Esophagus squamous epithelium (tissue), 5 donors: ENCODE data around the gene KATNAL1. TPM values are rescaled to one million over a fixed set of nuclear protein-coding genes. Genes with fewer than 3 reads are reported as not detected.

Experiments used
- DNase-seq: peaks from one replicate; lab custom pipeline; 2025; lab: John Stamatoyannopoulos, UW
- H3K27ac ChIP-seq, 4 donors: fragments of 200-600 bp; sonication (generic); one replicate each; pipeline ENCODE4 v1.5.1; 2016 to 2019; ENCODE audit warnings: mild to moderate bottlenecking in 1 of 4
- H3K27me3 ChIP-seq, 4 donors: fragments of 200-600 bp; sonication (generic); 1 replicate in 3 of 4; 2 replicates in 1 of 4; pipeline versions ENCODE4 v1.5.1 to v1.6.0; 2017 to 2021; ENCODE audit warnings: antibody characterized with exemption in 1 of 4
- H3K36me3 ChIP-seq, 3 donors: fragments of 200-600 bp; sonication (generic); one replicate each; pipeline ENCODE4 v1.5.1; 2016 to 2019
- H3K4me1 ChIP-seq, 3 donors: fragments of 200-600 bp; sonication (generic); one replicate each; pipeline ENCODE4 v1.5.1; 2017 to 2019
- H3K4me3 ChIP-seq, 4 donors: fragments of 200-600 bp; sonication (generic); 1 replicate in 3 of 4; 2 replicates in 1 of 4; pipeline ENCODE4 v1.5.1; 2016 to 2019; ENCODE audit warnings: mild to moderate bottlenecking in 2 of 4, moderate library complexity in 1 of 4
- H3K9me3 ChIP-seq, 3 donors: fragments of 200-600 bp; sonication (generic); one replicate each; pipeline ENCODE4 v1.5.1; 2016 to 2019
- POLR2A ChIP-seq, 4 donors: fragments of 450-650 bp; IDR thresholded peaks; one replicate each; pipeline ENCODE4 v1.6.1; 2017; ENCODE audit warnings: antibody characterized with exemption in 4 of 4, mild to moderate bottlenecking in 4 of 4, moderate library complexity in 3 of 4
- WGBS, 2 donors: methylation state at CpG; one replicate each; pipeline ENCODE4 v1.1.5; 2018; 5-methylcytosine and 5-hydroxymethylcytosine counted together
- intact Hi-C: fragments of 100-400 bp; cut with DNase I; formaldehyde crosslinking; loops from one replicate; pipeline ENCODE4 v1.15.0; 2022
- total RNA-seq, 4 donors: library from RNA; depleted of rRNA; stranded (reverse); fragments of >200 nt; gene quantifications; one replicate each; pipeline ENCODE4 v1.1.0, GENCODE V29; 2016
- TF ChIP-seq, protein P1 (sequence below), 6 experiments: fragments of 450-650 bp in 4 of 6; fragments of 200-600 bp in 2 of 6; sonication (generic) in 2 of 6; IDR thresholded peaks; one replicate each; pipeline ENCODE4 v1.5.1; 2016 to 2019; ENCODE audit warnings: antibody characterized with exemption in 6 of 6, mild to moderate bottlenecking in 4 of 6, moderate library complexity in 4 of 6
- donor health status: DM: yes; HTN: yes; CAD: no.

KATNAL1 gene
- total RNA-seq, 4 donors from 2014 or later = 1.4 to 13.4 (median 6.2) TPM

DNA sequence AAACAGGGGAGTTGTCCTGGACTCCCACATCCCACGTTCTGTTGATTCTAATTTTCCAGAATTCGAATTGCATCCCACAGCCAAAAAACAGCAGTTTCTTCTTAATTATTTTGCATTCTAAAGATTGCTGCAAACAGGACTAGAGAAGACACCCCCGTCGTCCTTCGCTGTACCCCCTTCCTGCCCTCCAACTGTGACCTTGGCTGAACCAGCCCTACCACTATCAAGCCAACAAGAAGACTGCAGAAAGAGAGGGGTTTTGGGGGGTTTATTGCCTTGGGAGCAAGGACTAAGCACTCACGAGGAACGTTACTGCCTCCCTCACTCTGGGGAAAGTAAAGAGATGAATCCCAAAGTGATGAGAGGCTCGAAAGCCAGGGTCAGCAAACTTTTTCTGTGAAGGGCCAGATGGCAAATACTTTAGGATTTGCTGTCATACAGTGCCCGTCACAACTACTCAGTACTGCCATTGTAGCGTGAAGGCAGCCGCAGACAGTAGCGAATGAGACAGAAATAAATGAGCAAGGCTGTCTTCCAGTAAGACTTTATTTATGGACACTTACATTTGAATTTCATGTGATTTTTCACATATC, 32.5 kb upstream of the KATNAL1 start:
- H3K27me3 ChIP-seq = no peaks in the 10 kb centered on the region
- DNase-seq = no peak
- intact Hi-C loops = loop anchor here (10.0 kb wide), 1 partner anchor 205 kb away; no protein-coding TSS in a partner anchor

DNA sequence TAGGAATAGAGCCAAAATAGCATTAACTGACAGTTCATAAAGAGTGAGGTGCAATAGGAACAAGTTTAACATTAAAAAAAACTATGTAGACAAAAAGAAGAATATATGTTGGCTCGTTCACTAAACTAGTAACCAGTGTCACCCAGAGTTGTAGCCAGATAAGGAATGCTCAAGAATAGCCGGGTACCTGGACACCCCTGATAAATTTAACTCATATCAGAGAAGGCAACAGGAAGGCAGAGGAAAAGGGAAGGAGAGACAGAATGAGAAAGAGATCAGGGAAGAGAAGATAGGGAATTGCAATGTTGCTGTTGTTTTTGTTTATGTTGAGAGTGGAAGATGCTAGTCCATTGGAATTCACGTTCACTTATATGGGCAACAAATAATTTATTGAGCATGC, 31.6 kb upstream of the KATNAL1 start:
- DNase-seq = no peak
- WGBS, 2 donors = 92 to 94% methylated on average over 3 of the region's 3 CpGs
- TF ChIP-seq POLR2A (IDR thresholded peaks at IDR 0.05) = no peak
- TF ChIP-seq, protein P1, sequence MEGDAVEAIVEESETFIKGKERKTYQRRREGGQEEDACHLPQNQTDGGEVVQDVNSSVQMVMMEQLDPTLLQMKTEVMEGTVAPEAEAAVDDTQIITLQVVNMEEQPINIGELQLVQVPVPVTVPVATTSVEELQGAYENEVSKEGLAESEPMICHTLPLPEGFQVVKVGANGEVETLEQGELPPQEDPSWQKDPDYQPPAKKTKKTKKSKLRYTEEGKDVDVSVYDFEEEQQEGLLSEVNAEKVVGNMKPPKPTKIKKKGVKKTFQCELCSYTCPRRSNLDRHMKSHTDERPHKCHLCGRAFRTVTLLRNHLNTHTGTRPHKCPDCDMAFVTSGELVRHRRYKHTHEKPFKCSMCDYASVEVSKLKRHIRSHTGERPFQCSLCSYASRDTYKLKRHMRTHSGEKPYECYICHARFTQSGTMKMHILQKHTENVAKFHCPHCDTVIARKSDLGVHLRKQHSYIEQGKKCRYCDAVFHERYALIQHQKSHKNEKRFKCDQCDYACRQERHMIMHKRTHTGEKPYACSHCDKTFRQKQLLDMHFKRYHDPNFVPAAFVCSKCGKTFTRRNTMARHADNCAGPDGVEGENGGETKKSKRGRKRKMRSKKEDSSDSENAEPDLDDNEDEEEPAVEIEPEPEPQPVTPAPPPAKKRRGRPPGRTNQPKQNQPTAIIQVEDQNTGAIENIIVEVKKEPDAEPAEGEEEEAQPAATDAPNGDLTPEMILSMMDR (IDR thresholded peaks at IDR 0.05) = no peak
- Histone ChIP-seq H3K36me3 (no peaks in the 10 kb centered on the region), H3K4me1 (peaks cover 13 to 46% (median 31%) of the 10 kb centered on the region in 3 donors), H3K9me3 (no peaks in the 10 kb centered on the region), H3K27ac (peak overlapping the region in 1 of 4 donors; percentile 81), H3K4me3 (no peak overlapping the region), H3K27me3 (no peaks in the 10 kb centered on the region)
- intact Hi-C loops = loop anchor here (10.0 kb wide), 1 partner anchor 204 kb away; no protein-coding TSS in a partner anchor

More for the DNA sequence above, 32.5 kb upstream of the KATNAL1 start:
- peaks cover 13 to 49% (median 31%) of the 10 kb centered on the region in 3 donors for H3K4me1 ChIP-seq
- peak overlapping the region; percentile 47 to 82 (median 81) for H3K27ac ChIP-seq
- H3K36me3 ChIP-seq = no peaks in the 10 kb centered on the region
- no peaks in the 10 kb centered on the region for H3K9me3 ChIP-seq
- 73 to 85% methylated on average over 12 of the region's 12 CpGs for WGBS, 2 donors
- no peak overlapping the region for H3K4me3 ChIP-seq
- no peak for TF ChIP-seq POLR2A (IDR thresholded peaks at IDR 0.05)
- TF ChIP-seq, protein P1 (IDR thresholded peaks at IDR 0.05) = no peak

DNA sequence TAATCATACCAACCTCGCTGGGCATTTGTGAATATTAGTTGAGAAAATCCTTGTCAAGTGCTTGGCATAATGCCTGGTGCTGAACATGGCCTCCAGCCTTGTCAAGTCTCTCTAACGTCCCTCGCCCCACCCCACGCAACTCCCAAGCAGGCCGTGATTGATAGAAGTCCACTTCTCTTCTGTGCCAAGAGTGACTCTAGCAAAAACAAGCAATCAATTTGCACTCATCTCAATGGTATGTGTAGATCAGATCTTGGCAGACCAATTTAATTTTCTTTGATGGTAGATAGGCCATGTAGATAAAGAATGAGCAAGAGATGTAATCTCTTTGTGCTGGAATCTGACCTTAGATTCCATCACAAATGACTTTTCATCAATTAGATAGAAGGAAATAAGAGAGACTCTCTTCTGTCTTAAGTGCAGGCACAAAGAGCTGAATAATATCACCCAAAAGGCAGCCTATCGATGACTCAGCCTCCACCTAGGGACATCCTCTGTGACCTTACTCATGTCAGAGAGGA, 31.0 kb upstream of the KATNAL1 start:
- Histone ChIP-seq H3K4me3 (no peak overlapping the region), H3K4me1 (peaks cover 13 to 40% (median 31%) of the 10 kb centered on the region in 3 donors), H3K36me3 (no peaks in the 10 kb centered on the region), H3K9me3 (no peaks in the 10 kb centered on the region), H3K27ac (no peak overlapping the region), H3K27me3 (no peaks in the 10 kb centered on the region)
- intact Hi-C loops = loop anchor here (10.0 kb wide), 1 partner anchor 204 kb away; no protein-coding TSS in a partner anchor
- WGBS, 2 donors = 62 to 70% methylated on average over 6 of the region's 6 CpGs
- DNase-seq = no peak
- TF ChIP-seq, protein P1 (IDR thresholded peaks at IDR 0.05) = no peak
- no peak for TF ChIP-seq POLR2A (IDR thresholded peaks at IDR 0.05)

DNA sequence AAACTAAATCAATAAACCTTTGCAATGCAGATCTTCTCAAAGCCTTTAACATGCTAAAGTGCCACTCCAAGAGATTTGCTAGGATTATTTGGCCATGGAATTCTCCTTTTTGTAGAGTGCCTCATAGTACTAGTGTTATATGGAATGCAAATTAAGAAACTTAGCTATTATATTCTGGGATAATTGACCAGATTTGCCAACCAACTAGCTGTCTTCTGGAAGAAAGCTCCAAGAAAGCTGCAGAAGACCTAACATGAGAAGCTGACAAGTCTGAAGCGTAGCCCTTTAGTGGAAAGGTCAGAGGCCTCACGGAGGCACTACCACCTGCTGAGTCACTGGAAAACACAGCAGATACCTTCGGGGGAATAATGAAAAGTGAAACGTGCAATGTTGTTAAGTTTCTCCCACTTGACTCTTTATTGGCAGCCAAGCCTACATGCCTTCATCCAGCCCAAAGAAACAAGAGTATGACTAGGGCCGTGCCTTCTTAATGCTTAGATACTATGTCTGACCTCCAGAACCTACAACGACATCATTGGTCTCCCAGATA, 29.8 kb upstream of the KATNAL1 start:
- no peak overlapping the region for H3K27ac ChIP-seq
- peaks cover 13 to 31% (median 25%) of the 10 kb centered on the region in 3 donors for H3K4me1 ChIP-seq
- DNase-seq = no peak
- no peaks in the 10 kb centered on the region for H3K36me3 ChIP-seq
- H3K27me3 ChIP-seq = no peaks in the 10 kb centered on the region
- WGBS, 2 donors = 56 to 90% methylated on average over 5 to 6 of the region's 6 CpGs
- H3K4me3 ChIP-seq = no peak overlapping the region
- TF ChIP-seq, protein P1 (IDR thresholded peaks at IDR 0.05) = no peak
- TF ChIP-seq POLR2A (IDR thresholded peaks at IDR 0.05) = no peak
- no peaks in the 10 kb centered on the region for H3K9me3 ChIP-seq
- intact Hi-C loops = loop anchor here (10.0 kb wide), 1 partner anchor 202 kb away; no protein-coding TSS in a partner anchor
